Activated T-cell treated with anti-CD3 and anti-CD28 coated beads for 48 hours (primary cell): ENCODE measurements around the gene ATP11A.
A peak's percentile ranks its signal among the peaks of the same experiment; 100 is the strongest.
"Not testable (repeated sequence)": the region's sequence is repeated elsewhere in the genome, so short reads cannot be mapped to it uniquely, and the experiment has no call there.

ENCODE experiments used
- DNase-seq: peaks from one replicate; pipeline ENCODE4 v3.0.0-alpha.2; 2020; ENCODE audit warnings: low read depth

The ATP11A gene

DNA sequence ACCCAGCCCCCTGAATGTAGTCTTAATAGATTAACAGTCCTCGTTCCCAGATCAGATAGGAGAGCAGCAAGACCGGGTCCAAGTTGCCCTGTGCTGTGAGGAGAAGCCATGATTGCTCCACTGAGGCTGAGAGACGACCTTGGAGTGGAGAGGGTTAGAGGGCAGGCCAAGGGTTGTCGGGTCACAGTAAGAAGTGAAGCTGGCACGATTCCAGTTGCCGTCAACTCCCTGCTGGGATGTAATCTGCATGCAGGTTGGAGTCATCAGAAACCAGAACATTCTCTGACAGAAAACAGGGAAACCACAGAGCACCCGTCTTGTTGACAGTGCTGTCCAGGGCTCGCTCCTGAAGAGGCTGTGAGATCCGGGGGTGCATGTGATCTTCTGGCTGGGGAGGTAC, 19.0 kb upstream of the ATP11A start:
- no peak for DNase-seq

DNA sequence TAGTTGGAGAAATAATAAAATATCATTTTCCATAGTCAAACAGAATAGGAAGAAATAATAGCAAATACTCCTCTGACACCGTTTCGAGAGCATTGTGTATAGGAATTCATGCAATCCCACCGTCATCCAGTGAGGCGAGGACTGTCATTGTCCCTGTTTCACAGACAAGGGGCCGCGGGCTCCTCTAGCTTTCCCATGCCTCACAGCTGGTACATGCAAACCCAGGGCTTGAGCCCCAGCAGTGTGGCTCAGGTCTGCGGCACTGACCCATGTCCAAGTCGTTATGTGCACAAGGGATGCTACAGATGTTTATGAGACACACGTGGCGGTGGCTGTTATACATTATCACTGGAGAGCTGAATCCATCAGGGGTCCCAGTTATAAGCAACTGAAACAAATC, 18.5 kb upstream of the ATP11A start:
- DNase-seq, result no peak

DNA sequence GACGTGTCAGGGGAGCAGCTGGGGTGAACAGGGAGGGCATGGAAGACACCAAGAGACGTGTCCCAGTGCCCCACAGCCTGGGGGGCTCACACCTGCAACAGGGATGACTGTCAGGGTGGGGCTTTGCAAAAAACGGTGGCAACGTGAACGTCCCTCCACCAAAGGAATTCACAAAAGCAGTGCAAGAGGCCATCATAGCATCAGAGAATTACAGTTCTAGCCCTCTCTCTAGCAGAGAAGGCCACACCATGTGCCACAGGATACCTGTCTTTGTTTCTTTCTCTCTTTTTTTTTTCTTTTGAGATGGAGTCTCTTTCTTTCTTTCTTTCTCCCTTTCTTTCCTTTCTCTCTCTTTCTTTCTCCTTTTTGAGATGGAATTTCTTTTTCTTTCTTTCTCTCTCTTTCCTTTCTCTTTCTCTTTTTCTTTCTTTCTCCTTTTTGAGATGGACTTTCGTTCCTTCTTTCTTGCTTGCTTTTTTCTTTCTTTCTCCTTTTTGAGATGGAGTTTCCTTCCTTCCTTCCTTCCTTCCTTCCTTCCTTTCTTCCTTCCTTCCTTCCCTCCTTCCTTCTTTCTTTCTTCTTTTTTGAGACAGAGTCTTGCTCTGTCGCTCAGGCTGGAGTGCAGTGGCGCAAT, 17.1 kb upstream of the ATP11A start:
- DNase-seq, result no peak

DNA sequence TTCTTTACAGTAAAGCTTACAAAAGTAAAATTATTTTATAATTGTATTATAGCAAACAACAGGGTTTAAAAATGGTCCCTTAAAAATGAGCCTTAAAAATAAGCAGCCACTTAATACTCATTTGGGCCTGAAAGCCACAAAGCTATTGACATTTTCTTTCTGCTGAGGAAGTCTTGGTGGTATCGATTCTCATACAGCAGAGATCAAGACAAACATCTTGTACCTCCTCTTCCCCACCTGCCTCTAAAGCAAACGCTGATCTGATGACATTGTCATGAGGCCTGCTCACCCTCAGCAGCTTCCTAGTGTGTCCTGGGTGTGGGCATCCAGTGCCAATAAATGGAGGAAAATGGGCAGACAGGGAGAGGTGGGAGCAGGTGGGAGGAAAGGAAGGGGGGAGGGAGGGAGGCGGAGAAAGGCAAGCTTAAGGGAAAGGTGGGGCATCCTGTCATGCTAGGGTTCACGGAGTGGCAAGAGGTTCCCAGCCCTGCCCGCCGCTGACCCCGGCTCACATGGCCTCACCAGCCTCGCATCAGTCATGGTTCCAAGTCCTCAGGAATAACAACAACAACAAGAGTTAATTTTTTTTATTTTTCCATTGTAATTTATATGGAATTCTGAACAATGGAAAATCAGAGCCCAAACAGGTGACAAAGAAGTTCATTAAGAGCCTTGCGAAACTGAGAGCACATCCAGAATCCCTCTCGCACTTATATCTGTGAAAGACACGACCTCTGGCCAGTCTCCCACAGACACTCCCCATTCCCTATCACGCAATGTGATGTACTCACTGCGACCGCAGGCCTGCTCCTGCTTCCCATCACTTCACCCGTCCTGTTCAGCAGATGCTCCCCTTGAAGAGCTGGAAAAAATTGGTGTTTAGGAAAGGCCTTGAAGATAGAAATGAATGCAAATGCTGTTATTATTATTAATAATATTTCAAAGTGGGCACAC, 15.1 kb upstream of the ATP11A start:
- no peak for DNase-seq

DNA sequence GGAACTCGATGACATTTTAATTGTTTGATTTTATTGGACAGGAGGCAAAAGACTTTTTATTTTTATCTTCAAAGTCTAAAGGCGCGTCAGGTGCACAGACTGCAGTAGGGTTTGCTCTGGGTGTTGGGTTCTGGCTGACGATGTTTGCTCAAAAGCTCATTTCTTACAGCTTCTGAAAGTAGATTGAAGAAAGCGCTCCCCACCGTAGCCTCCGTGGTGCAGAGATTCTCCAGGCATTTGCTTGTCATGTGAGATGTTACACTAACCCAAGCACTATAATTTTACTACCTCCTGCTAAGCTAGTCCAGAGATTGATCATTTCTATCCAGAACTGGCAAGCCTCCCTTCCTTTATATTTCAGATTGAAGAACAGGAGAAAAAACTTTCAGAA, 14.5 kb upstream of the ATP11A start:
- no peak for DNase-seq

GRCh38 chr13:112677421-112677962, 12.3 kb upstream of the ATP11A start:
- not testable (repeated sequence) for DNase-seq

DNA sequence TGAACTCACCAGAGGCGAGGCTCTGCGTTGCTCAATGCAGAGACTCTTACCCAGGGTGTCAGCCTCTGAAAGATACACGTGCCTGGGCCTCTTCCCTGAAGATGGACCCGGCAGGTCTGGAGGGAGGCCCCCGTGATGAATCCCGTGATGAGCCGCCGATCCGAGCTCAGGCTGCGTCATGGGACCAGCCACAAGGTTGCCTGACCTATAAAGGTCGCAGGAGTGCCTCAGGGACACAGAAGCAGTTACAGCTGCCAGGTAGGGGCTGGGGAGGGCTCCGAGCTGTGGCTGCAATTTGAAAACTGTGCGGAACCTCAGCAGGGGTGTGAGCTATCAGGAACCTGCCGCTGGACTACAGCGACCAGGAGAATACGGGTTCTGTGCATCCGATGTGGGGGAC, 10.5 kb upstream of the ATP11A start:
- DNase-seq, result no peak

GRCh38 chr13:112679932-112680677, 9.7 kb upstream of the ATP11A start:
- DNase-seq, result no peak

- no peak for DNase-seq
Observed at GRCh38 chr13:112680741-112681360, 9.0 kb upstream of the ATP11A start.

DNA sequence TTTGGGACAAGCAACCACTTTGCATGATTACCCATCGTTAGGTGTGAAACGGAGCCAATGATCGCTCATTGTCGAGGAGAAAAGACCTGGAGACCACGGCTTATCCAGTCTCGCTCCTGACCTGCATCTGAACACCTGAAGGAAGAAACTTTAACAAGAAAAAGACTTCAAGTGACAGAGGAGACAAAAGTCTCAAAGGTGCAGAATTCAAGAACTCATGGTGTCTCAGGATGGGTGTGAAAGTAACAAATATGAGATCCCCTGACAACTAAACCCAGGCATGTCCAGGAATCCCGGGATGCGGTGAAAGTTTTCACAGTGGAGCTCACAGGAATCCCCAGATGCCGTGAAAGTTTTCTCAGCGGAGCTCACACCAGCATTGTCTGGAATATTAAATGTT, 6.3 kb upstream of the ATP11A start:
- no peak for DNase-seq

DNA sequence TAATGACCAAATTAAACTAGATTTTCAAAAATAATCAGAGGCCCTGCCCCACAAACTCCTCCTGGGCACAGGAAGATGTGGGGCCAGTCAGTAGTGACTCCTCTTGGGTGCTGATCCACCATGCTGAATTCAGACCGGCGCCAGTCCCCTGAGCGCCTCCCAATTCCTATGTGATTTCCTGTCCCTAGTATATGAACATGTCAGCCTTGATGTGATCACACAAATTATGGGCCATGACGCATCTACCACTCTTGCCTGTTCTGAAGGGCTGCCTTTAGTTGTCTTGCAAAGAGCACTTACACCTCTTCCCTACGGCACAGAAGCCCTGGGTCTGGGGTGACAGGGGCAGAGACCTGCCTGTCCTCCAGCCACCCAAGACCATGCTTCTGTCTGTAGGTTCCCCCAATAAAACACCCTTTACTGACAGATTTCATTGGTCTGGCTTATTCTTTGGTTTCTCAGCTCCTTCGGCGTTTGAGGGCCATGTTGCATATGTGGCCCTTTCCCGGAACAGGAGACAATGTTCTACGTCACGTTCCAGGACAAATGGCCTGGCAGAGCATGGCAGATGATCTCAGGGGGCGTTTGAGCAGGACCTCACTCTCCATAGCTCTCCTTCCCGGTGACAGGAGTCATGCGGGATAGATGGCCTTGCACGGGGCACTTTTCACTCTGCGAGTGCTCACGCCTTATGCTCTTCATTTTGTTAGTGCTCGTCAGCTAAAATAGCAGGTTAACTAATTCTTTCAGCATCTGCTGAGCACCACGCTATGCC, 5.6 kb upstream of the ATP11A start:
- DNase-seq, result no peak

GRCh38 chr13:112685189-112685805, 4.5 kb upstream of the ATP11A start:
- not testable (repeated sequence) for DNase-seq

DNA sequence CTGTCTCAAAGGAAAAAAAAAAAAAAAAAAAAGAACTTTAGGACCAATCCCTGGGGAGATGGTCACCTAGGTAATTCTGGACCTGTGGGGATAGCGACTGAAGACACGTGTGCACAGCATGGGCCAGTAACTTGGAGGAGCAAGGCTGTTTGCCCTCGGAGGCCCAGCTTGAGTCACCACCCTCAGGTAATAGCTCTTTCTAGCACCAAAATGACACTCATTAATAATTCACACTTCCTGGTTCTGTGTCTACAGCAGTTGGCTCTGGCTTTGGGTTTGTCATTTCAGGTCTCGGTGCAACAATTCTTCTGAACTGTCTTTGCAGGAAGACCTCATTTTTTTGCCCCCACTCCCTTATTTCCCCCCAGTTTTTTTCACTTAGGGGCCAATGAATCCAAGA, 3.9 kb upstream of the ATP11A start:
- no peak for DNase-seq

GRCh38 chr13:112686364-112686763, 3.5 kb upstream of the ATP11A start:
- DNase-seq, result no peak

- no peak for DNase-seq
Observed at GRCh38 chr13:112686987-112687386, 2.9 kb upstream of the ATP11A start.

- DNase-seq, result no peak
Observed at GRCh38 chr13:112687836-112688559, 1.8 kb upstream of the ATP11A start.

- peak; percentile 55 for DNase-seq
Observed at GRCh38 chr13:112688560-112689302, 1.1 kb upstream of the ATP11A start.

DNA sequence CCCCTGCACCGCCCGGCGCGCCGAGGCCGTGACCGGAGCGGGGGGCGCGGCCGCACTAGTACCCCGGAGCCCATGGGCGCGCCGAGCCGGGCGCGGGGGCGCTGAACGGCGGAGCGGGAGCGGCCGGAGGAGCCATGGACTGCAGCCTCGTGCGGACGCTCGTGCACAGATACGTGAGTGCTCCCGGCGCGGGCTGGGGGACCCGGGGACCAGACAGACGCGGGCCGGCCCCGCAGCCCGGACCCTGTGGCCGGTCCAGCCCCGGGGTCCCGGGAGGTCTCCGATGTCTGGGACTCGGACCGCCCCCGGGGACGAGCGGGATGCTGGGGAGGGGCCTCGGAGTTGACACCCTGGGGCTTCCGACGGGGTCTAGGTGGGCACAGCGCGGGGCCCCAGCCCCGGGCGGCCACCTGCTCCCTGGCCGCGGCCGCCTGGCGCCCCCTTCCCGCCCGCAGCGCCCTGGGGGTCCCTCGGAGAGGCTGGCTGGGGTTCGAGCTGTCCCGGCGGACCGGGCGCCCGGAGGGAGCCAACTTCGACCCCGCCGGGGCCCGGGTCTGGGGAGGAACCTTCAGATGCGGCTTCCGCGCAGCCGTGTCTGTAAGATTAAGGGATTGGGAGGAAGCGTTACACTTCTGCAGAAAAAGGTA, 568 bp downstream of the ATP11A start:
- DNase-seq, result no peak

DNA sequence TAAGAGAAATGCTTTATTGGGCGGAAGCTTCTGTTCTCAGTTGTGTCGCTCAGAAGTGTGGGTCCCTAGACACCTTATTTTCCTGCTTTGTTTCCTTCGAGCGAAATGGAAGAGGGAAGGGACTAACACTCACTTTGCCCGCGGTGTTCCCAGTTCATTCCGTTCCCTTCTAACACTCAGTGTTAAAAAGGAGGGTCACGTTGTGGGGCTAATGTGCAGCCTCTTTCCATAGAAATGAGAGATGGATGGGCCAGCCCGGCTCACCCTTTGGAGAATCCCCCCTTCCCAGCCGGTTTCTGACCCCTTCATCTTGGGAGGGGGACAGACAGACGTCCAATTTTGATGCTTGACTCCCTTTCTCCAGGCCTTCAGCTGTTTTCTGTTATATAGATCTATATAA, 2.3 kb downstream of the ATP11A start:
- DNase-seq, result no peak
